HL-60 (cell line): ENCODE data around the gene CUTA.

Experiments
- DNase-seq, 2 experiments: peaks; one replicate each; pipeline ENCODE4 v3.0.0-alpha.2; 2010 to 2020; ENCODE audit warnings: low read depth in 1 of 2, low spot score in 1 of 2
- H3K27ac ChIP-seq: fragments of 250-450 bp; sonication (Bioruptor Pico); replicated peaks from 2 replicates; pipeline ENCODE4 v1.5.1; 2020; ENCODE audit warnings: mild to moderate bottlenecking, moderate library complexity
- H3K27me3 ChIP-seq: fragments of 250-450 bp; sonication (Bioruptor Pico); 2 replicates; pipeline ENCODE4 v1.5.1; 2021; ENCODE audit warnings: mild to moderate bottlenecking, moderate library complexity; ENCODE audit not compliant: insufficient read depth, poor library complexity, severe bottlenecking
- H3K4me3 ChIP-seq: replicated peaks from 2 replicates; pipeline ENCODE4 v1.5.1; 2011; ENCODE audit warnings: mild to moderate bottlenecking, control low read depth, low read length; ENCODE audit not compliant: insufficient read depth
- GABPA ChIP-seq: IDR thresholded peaks from 2 replicates; pipeline ENCODE4 v1.6.1; 2012; ENCODE audit warnings: low read depth
- POLR2AphosphoS5 ChIP-seq: IDR thresholded peaks from 2 replicates; pipeline ENCODE4 v1.6.1; 2012; ENCODE audit warnings: low read depth
- REST ChIP-seq: IDR thresholded peaks from 2 replicates; pipeline ENCODE4 v1.6.1; 2012; ENCODE audit warnings: low read depth; ENCODE audit not compliant: insufficient replicate concordance
- SPI1 ChIP-seq: IDR thresholded peaks from 2 replicates; pipeline ENCODE4 v1.6.1; 2012; ENCODE audit warnings: low read depth, mild to moderate bottlenecking, borderline replicate concordance
- TF ChIP-seq, protein P1 (sequence below): IDR thresholded peaks from one replicate; pipeline ENCODE4 v1.5.1; 2011; ENCODE audit warnings: low read length, control low read depth, inconsistent platforms; ENCODE audit not compliant: insufficient read depth

CUTA gene

GRCh38 chr6:33416386-33417127 is 1.4 kb downstream of the CUTA start:
- peak overlapping the region; percentile 90 for H3K27ac ChIP-seq
- TF ChIP-seq GABPA (no peak), POLR2AphosphoS5 (no peak), REST (no peak), SPI1 (no peak)
- TF ChIP-seq, protein P1, sequence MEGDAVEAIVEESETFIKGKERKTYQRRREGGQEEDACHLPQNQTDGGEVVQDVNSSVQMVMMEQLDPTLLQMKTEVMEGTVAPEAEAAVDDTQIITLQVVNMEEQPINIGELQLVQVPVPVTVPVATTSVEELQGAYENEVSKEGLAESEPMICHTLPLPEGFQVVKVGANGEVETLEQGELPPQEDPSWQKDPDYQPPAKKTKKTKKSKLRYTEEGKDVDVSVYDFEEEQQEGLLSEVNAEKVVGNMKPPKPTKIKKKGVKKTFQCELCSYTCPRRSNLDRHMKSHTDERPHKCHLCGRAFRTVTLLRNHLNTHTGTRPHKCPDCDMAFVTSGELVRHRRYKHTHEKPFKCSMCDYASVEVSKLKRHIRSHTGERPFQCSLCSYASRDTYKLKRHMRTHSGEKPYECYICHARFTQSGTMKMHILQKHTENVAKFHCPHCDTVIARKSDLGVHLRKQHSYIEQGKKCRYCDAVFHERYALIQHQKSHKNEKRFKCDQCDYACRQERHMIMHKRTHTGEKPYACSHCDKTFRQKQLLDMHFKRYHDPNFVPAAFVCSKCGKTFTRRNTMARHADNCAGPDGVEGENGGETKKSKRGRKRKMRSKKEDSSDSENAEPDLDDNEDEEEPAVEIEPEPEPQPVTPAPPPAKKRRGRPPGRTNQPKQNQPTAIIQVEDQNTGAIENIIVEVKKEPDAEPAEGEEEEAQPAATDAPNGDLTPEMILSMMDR, result no peak
- DNase-seq, result no peak
- no peaks in the 10 kb centered on the region for H3K27me3 ChIP-seq
- peak overlapping the region; percentile 66 for H3K4me3 ChIP-seq

DNA sequence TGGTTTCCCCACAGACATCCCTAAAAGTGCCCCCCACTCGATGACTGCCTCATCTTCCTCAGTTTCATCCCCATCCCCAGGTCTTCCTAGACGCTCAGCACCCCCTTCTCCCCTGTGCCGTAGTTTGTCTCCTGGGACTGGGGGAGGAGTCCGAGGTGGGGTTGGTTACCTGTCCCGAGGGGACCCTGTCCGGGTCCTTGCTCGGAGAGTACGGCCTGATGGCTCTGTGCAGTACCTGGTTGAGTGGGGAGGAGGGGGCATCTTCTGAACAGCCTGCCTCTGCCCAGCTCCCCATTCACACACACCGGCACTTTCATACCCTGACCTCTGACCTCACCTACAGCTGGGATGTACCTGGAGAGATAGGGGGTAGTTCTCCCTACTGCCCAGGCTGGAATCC is 2.1 kb downstream of the CUTA start:
- H3K27ac ChIP-seq, result no peak overlapping the region
- no peaks in the 10 kb centered on the region for H3K27me3 ChIP-seq
- no peak for DNase-seq
- no peak for TF ChIP-seq SPI1
- no peak for TF ChIP-seq REST
- TF ChIP-seq, protein P1, result no peak
- TF ChIP-seq POLR2AphosphoS5, result no peak
- TF ChIP-seq GABPA, result no peak
- no peak overlapping the region for H3K4me3 ChIP-seq

- no peak overlapping the region for H3K4me3 ChIP-seq
- H3K27me3 ChIP-seq, result no peaks in the 10 kb centered on the region
- no peak overlapping the region for H3K27ac ChIP-seq
- DNase-seq, result peak in 1 of 2 experiments; percentile 23
- no peak for TF ChIP-seq REST
- TF ChIP-seq, protein P1, result peak; percentile 9
- TF ChIP-seq GABPA, result no peak
- no peak for TF ChIP-seq POLR2AphosphoS5
- no peak for TF ChIP-seq SPI1
Measured at GRCh38 chr6:33414592-33415271, 3.2 kb downstream of the CUTA start.
